DOHH2 (cell line): Measurements from ENCODE around the gene RNF11.

ENCODE experiments used
- EZH2phosphoT487 ChIP-seq: fragments of 200-600 bp; sonication (generic); IDR thresholded peaks from 2 replicates; pipeline ENCODE4 v1.6.1; 2017; ENCODE audit warnings: borderline replicate concordance, mild to moderate bottlenecking, antibody characterized with exemption, low read length, moderate library complexity, mixed read lengths
- TF ChIP-seq, protein P1 (sequence below): fragments of 200-600 bp; sonication (generic); IDR thresholded peaks from one replicate; pipeline ENCODE4 v1.5.1; 2014; ENCODE audit warnings: antibody characterized with exemption, mild to moderate bottlenecking, low read depth, low read length; ENCODE audit not compliant: poor library complexity, severe bottlenecking

DNA sequence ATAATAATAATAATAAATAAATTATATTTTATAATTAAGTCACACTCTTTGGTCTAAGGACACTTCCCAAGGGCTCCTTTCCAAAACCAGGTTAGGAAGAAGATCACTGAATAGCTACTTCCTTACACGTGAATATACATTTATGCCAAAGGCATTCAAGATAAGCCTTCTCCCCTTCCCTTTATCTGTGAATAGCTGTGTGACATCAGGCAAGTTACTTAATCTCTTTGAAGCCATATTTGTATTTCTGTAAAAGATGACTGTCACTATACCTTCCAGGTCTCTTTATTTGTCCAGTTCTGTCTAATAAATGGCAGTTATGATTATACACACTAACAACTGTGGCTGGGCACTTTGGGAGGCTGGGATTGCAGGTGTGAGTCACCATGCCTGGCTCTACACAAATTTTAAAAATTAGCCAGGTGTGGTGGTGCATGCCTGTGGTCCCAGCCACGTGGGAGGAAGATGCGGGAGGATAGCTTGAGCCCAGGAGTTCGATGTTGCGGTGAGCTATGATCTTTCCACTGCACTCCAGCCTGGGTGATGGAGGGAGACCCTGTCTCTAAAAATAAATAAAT is 5.5 kb upstream of the RNF11 start:
- TF ChIP-seq, protein P1, sequence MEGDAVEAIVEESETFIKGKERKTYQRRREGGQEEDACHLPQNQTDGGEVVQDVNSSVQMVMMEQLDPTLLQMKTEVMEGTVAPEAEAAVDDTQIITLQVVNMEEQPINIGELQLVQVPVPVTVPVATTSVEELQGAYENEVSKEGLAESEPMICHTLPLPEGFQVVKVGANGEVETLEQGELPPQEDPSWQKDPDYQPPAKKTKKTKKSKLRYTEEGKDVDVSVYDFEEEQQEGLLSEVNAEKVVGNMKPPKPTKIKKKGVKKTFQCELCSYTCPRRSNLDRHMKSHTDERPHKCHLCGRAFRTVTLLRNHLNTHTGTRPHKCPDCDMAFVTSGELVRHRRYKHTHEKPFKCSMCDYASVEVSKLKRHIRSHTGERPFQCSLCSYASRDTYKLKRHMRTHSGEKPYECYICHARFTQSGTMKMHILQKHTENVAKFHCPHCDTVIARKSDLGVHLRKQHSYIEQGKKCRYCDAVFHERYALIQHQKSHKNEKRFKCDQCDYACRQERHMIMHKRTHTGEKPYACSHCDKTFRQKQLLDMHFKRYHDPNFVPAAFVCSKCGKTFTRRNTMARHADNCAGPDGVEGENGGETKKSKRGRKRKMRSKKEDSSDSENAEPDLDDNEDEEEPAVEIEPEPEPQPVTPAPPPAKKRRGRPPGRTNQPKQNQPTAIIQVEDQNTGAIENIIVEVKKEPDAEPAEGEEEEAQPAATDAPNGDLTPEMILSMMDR: no peak
- no peak for TF ChIP-seq EZH2phosphoT487
